Measurements from ENCODE around the gene KDM4B.
"Not testable (repeated sequence)": the region's sequence is repeated elsewhere in the genome, so short reads cannot be mapped to it uniquely, and the experiment has no call there.

Gene KDM4B

GRCh38 chr19:4968462-4969291, at the start of gene KDM4B:
Gene KDM4B (plus strand): TSS chr19:4969113. CDS start chr19:5032891, 63,778 bp downstream.
- DNase-seq (ENCODE audit: low read depth), result peak; percentile 99

GRCh38 chr19:4922530-4923275, 46.2 kb upstream of the KDM4B start:
- DNase-seq (ENCODE audit: low read depth), result no peak

GRCh38 chr19:4923276-4923747, 45.6 kb upstream of the KDM4B start:
- DNase-seq (ENCODE audit: low read depth), result no peak

- DNase-seq (ENCODE audit: low read depth), result no peak
Observed at GRCh38 chr19:4929186-4929585, 39.7 kb upstream of the KDM4B start.

GRCh38 chr19:4930664-4931063, 38.2 kb upstream of the KDM4B start:
- DNase-seq (ENCODE audit: low read depth), result no peak

GRCh38 chr19:4932711-4933110, 36.2 kb upstream of the KDM4B start:
- DNase-seq (ENCODE audit: low read depth), result no peak

GRCh38 chr19:4933528-4933927, 35.4 kb upstream of the KDM4B start:
- DNase-seq (ENCODE audit: low read depth), result peak; percentile 10

GRCh38 chr19:4935444-4935843, 33.5 kb upstream of the KDM4B start:
- no peak for DNase-seq (ENCODE audit: low read depth)

- no peak for DNase-seq (ENCODE audit: low read depth)
Observed at GRCh38 chr19:4937060-4937459, 31.9 kb upstream of the KDM4B start.

GRCh38 chr19:4938461-4938860, 30.5 kb upstream of the KDM4B start:
- DNase-seq (ENCODE audit: low read depth), result not testable (repeated sequence)

- no peak for DNase-seq (ENCODE audit: low read depth)
Observed at GRCh38 chr19:4939466-4939865, 29.4 kb upstream of the KDM4B start.

GRCh38 chr19:4941638-4942169, 27.2 kb upstream of the KDM4B start:
- not testable (repeated sequence) for DNase-seq (ENCODE audit: low read depth)

- not testable (repeated sequence) for DNase-seq (ENCODE audit: low read depth)
Observed at GRCh38 chr19:4950650-4951049, 18.3 kb upstream of the KDM4B start.

GRCh38 chr19:4951656-4952055, 17.3 kb upstream of the KDM4B start:
- DNase-seq (ENCODE audit: low read depth), result no peak

GRCh38 chr19:4952945-4953344, 16.0 kb upstream of the KDM4B start:
- no peak for DNase-seq (ENCODE audit: low read depth)

GRCh38 chr19:4954320-4955149, 14.4 kb upstream of the KDM4B start:
- DNase-seq (ENCODE audit: low read depth), result not testable (repeated sequence)

GRCh38 chr19:4955274-4955673, 13.6 kb upstream of the KDM4B start:
- no peak for DNase-seq (ENCODE audit: low read depth)

GRCh38 chr19:4957981-4958380, 10.9 kb upstream of the KDM4B start:
- DNase-seq (ENCODE audit: low read depth), result no peak

- DNase-seq (ENCODE audit: low read depth), result no peak
Observed at GRCh38 chr19:4962085-4962619, 6.8 kb upstream of the KDM4B start.

GRCh38 chr19:4965061-4965460, 3.9 kb upstream of the KDM4B start:
- no peak for DNase-seq (ENCODE audit: low read depth)

GRCh38 chr19:4966591-4966990, 2.3 kb upstream of the KDM4B start:
- DNase-seq (ENCODE audit: low read depth), result no peak

Data from EH (cell line).